H1 (cell line): ENCODE data around the gene DUSP9. TPM values are rescaled to one million over a fixed set of nuclear protein-coding genes. Genes with fewer than 3 reads are reported as not detected.
"Not testable (repeated sequence)": the region's sequence is repeated elsewhere in the genome, so short reads cannot be mapped to it uniquely, and the experiment has no call there.

Experiments used
- CTCF ChIA-PET: fragments of 300-600 bp; sonication (Branson Sonifier 250); formaldehyde crosslinking; loops from one replicate; lab custom pipeline; 2021; ENCODE audit not compliant: partially characterized antibody; lab: Charles Lee
- POLR2A ChIA-PET: fragments of 300-600 bp; sonication (Branson Sonifier 250); formaldehyde crosslinking; loops from one replicate; lab custom pipeline; 2021; ENCODE audit warnings: inconsistent platforms; ENCODE audit not compliant: partially characterized antibody; lab: Charles Lee
- DNase-seq, 2 experiments: peaks; one replicate each; pipeline versions ENCODE4 v3.0.0 to v3.0.0-alpha.2; 2010 to 2022; ENCODE audit warnings: low spot score in 2 of 2, low read depth in 1 of 2, mixed read lengths in 1 of 2
- FAIRE-seq: peaks from 2 replicates; lab custom pipeline; 2011; peaks lifted over from hg19 to GRCh38; lab: Jason Lieb, UNC
- H2AFZ ChIP-seq: 2 replicates; pipeline ENCODE4 v1.8.1; 2012; ENCODE audit warnings: low read length, inconsistent platforms
- H2AK5ac ChIP-seq: 2 replicates; pipeline ENCODE4 v1.6.1; 2013; ENCODE audit warnings: low read depth, low read length
- H2BK120ac ChIP-seq: replicated peaks from 2 replicates; pipeline ENCODE3; 2013; ENCODE audit warnings: low read depth, low read length, inconsistent platforms
- H2BK12ac ChIP-seq: 2 replicates; pipeline ENCODE4 v1.6.1; 2013; ENCODE audit warnings: low read depth, low read length
- H2BK15ac ChIP-seq: 2 replicates; pipeline ENCODE4 v1.6.1; 2013; ENCODE audit warnings: low read length
- H2BK20ac ChIP-seq: 2 replicates; pipeline ENCODE4 v1.6.1; 2013; ENCODE audit warnings: low read length
- H2BK5ac ChIP-seq: 2 replicates; pipeline ENCODE4 v1.6.1; 2013; ENCODE audit warnings: low read depth, low read length
- H3K14ac ChIP-seq: 2 replicates; pipeline ENCODE4 v1.6.1; 2013; ENCODE audit warnings: inconsistent platforms; ENCODE audit not compliant: insufficient read length
- H3K18ac ChIP-seq: 2 replicates; pipeline ENCODE4 v1.6.1; 2013; ENCODE audit warnings: low read length; ENCODE audit errors: extremely low read depth
- H3K23ac ChIP-seq: 2 replicates; pipeline ENCODE4 v1.6.1; 2013; ENCODE audit warnings: inconsistent platforms; ENCODE audit not compliant: insufficient read length
- H3K23me2 ChIP-seq: 2 replicates; pipeline ENCODE4 v1.6.1; 2013; ENCODE audit warnings: low read depth, low read length
- H3K27ac ChIP-seq: 2 replicates; pipeline ENCODE4 v1.6.1; 2011; ENCODE audit warnings: low read depth, low read length, inconsistent platforms
- H3K27me3 ChIP-seq, 4 experiments: replicated peaks in 1 of 4; 1 replicate in 1 of 4; 2 replicates in 3 of 4; pipeline versions ENCODE4 v1.6.1 to v1.8.1; 2011 to 2013; ENCODE audit warnings: low read length in 3 of 4, mild to moderate bottlenecking in 3 of 4, inconsistent platforms in 2 of 4, mixed read lengths in 2 of 4, moderate library complexity in 1 of 4; ENCODE audit not compliant: control insufficient read depth in 3 of 4, insufficient read depth in 3 of 4; ENCODE audit errors: extremely low read depth in 1 of 4
- H3K36me3 ChIP-seq, 4 experiments: 2 replicates each; pipeline versions ENCODE4 v1.6.1 to v1.8.1; 2011 to 2013; ENCODE audit warnings: mild to moderate bottlenecking in 4 of 4, low read length in 3 of 4, moderate library complexity in 2 of 4, control low read depth in 1 of 4, inconsistent platforms in 1 of 4; ENCODE audit not compliant: insufficient read depth in 4 of 4, control insufficient read depth in 2 of 4
- H3K4ac ChIP-seq: replicated peaks from 2 replicates; pipeline ENCODE3; 2013; ENCODE audit warnings: low read length, low read depth, mixed read lengths, inconsistent platforms; ENCODE audit not compliant: insufficient read length
- H3K4me1 ChIP-seq, 4 experiments: replicated peaks in 1 of 4; 1 replicate in 1 of 4; 2 replicates in 3 of 4; pipeline versions ENCODE4 v1.6.1 to v1.8.1; 2011 to 2013; ENCODE audit warnings: low read length in 3 of 4, inconsistent platforms in 2 of 4, mixed read lengths in 1 of 4; ENCODE audit not compliant: insufficient read depth in 4 of 4, control insufficient read depth in 3 of 4
- H3K4me2 ChIP-seq, 2 experiments: 2 replicates each; pipeline versions ENCODE4 v1.6.1 to v1.8.1; 2011 to 2013; ENCODE audit warnings: low read depth in 2 of 2, low read length in 2 of 2, control low read depth in 1 of 2, inconsistent platforms in 1 of 2, mild to moderate bottlenecking in 1 of 2; ENCODE audit not compliant: insufficient read depth in 1 of 2
- H3K4me3 ChIP-seq, 4 experiments: fragments of 200-600, 300-600 bp in 1 of 4; sonication (generic), shearing (Covaris generic), sonication (Bioruptor Twin) in 1 of 4; 2 replicates each; pipeline versions ENCODE4 v1.5.1 to v1.8.1; 2011 to 2016; ENCODE audit warnings: low read length in 4 of 4, low read depth in 3 of 4, control low read depth in 2 of 4, inconsistent platforms in 2 of 4, mild to moderate bottlenecking in 2 of 4, mixed read lengths in 1 of 4, moderate library complexity in 1 of 4; ENCODE audit not compliant: insufficient read depth in 2 of 4; ENCODE audit errors: extremely low read depth in 1 of 4
- H3K56ac ChIP-seq: replicated peaks from 2 replicates; pipeline ENCODE3; 2013; ENCODE audit warnings: low read depth, mild to moderate bottlenecking, mixed read lengths, low read length, inconsistent platforms; ENCODE audit not compliant: insufficient read length
- H3K79me1 ChIP-seq: 2 replicates; pipeline ENCODE4 v1.6.1; 2013; ENCODE audit warnings: low read depth, low read length, control low read depth
- H3K79me2 ChIP-seq, 2 experiments: 2 replicates each; pipeline versions ENCODE4 v1.6.1 to v1.8.1; 2012 to 2013; ENCODE audit warnings: low read length in 2 of 2, mild to moderate bottlenecking in 2 of 2, inconsistent platforms in 1 of 2; ENCODE audit not compliant: insufficient read depth in 2 of 2, control insufficient read depth in 1 of 2
- H3K9ac ChIP-seq, 4 experiments: replicated peaks in 1 of 4; 1 replicate in 1 of 4; 2 replicates in 3 of 4; pipeline versions ENCODE4 v1.6.1 to v1.8.1; 2011 to 2013; ENCODE audit warnings: low read depth in 3 of 4, low read length in 3 of 4, control low read depth in 2 of 4, mild to moderate bottlenecking in 2 of 4, moderate library complexity in 2 of 4, inconsistent platforms in 1 of 4; ENCODE audit errors: extremely low read depth in 1 of 4
- H3K9me3 ChIP-seq, 2 experiments: 2 replicates each; pipeline versions ENCODE4 v1.6.1 to v1.8.1; 2012 to 2013; ENCODE audit warnings: mild to moderate bottlenecking in 2 of 2, moderate library complexity in 2 of 2, control low read depth in 1 of 2, inconsistent platforms in 1 of 2, low read depth in 1 of 2, low read length in 1 of 2, mixed read lengths in 1 of 2; ENCODE audit not compliant: insufficient read depth in 2 of 2
- H4K20me1 ChIP-seq, 2 experiments: replicated peaks in 1 of 2; 2 replicates each; pipeline versions ENCODE3 to v1.8.1; 2011 to 2013; ENCODE audit warnings: inconsistent platforms in 2 of 2, low read length in 2 of 2, mild to moderate bottlenecking in 1 of 2; ENCODE audit not compliant: insufficient read depth in 2 of 2, control insufficient read depth in 1 of 2
- H4K5ac ChIP-seq: 2 replicates; pipeline ENCODE4 v1.6.1; 2013; ENCODE audit warnings: low read length, low read depth, mixed read lengths, inconsistent platforms; ENCODE audit not compliant: insufficient read length
- H4K8ac ChIP-seq: 2 replicates; pipeline ENCODE4 v1.8.0; 2013; ENCODE audit warnings: mild to moderate bottlenecking, moderate library complexity, low read length, inconsistent platforms; ENCODE audit not compliant: insufficient read depth; ENCODE audit errors: extremely low read depth
- H4K91ac ChIP-seq: replicated peaks from 2 replicates; pipeline ENCODE3; 2013; ENCODE audit warnings: low read length, mixed read lengths, inconsistent platforms; ENCODE audit not compliant: insufficient read length
- WGBS, 2 experiments: shearing (Covaris generic) in 1 of 2; methylation state at CpG; one replicate each; pipeline versions ENCODE4 v1.1.6 to v1.1.7; 2013 to 2015; ENCODE audit warnings: low lambda C conversion rate in 2 of 2, mixed read lengths in 2 of 2, inconsistent platforms in 1 of 2, low coverage in 1 of 2, missing lambda C conversion rate in 1 of 2; ENCODE audit not compliant: insufficient replicate concordance in 2 of 2, insufficient coverage in 1 of 2, insufficient read length in 1 of 2; ENCODE audit errors: extremely low coverage in 1 of 2, missing lambda C conversion rate in 1 of 2; 5-methylcytosine and 5-hydroxymethylcytosine counted together
- polyA plus RNA-seq, 7 experiments: library from polyadenylated mRNA; depleted of rRNA in 3 of 7; stranded (reverse) in 5 of 7; unstranded in 2 of 7; fragments of >200 nt in 5 of 7; fragments of 200-250 nt in 2 of 7; gene quantifications; 1 replicate in 5 of 7; 2 replicates in 1 of 7; 4 replicates in 1 of 7; pipeline versions ENCODE4 v1.2.1 to v1.2.3, GENCODE V29; 2011 to 2013; ENCODE audit warnings: missing spikeins in 2 of 7, mixed read lengths in 2 of 7
- total RNA-seq: library from RNA; stranded (reverse); fragmentation: NEBNext Ultra II Directional; extraction: Animal tissue kit (Norgen Biotek cat#: 25700); gene quantifications from 2 replicates; pipeline ENCODE4 v1.2.1, GENCODE V29; 2021

Gene DUSP9
- total and polyA plus RNA-seq, 2 of the 8 experiments (the other 6 are each of a cell fraction or from before 2014, with no cell fraction given), result 0.80 to 1.1 TPM

DNA sequence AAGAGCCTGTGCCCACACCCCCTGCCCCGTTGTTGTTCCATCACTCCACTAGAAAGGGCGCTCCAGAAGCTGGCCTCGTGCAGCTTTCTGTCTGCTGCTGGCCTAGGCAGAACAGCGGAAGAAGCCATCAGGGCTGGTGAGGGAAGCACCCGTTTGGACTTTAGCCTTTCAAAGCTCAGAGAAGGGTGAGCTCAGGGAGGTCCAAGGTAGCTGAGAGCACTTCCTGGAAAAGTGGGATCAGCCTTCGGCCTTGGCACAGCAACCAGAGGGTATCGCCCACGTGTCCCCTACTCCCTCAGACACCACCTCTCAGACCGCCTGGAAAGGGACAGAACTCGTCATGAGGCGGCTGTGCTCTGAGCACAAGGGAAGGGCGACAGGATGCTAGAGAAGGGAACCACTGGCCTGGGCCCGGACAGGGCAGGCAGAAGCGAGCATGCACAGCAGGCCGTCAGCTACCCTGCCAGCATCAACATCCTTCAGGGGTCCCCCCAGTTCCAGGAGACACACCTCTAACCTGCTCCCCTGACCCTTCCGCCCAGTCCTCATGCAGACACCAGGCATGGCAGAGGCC, 52.3 kb downstream of the DUSP9 start:
- CTCF ChIA-PET, result interaction anchor here (1.0 to 2.5 kb wide), 3 partner anchors 9 to 30 kb away, joined by 3 to 10 read pairs (median 5); partner anchors contain the start of gene SLC6A8
- not testable (repeated sequence) for H3K9me3 ChIP-seq
- 93% methylated on average over 10 of the region's 16 CpGs; no CpG with 5 or more reads in 1 of the 2 experiments for WGBS, 2 experiments

More for the DNA sequence above, 52.3 kb downstream of the DUSP9 start:
- not testable (repeated sequence) for H2BK120ac ChIP-seq, H3K18ac ChIP-seq, H3K23ac ChIP-seq, H3K4me1 ChIP-seq, H3K4ac ChIP-seq, H3K23me2 ChIP-seq, H3K56ac ChIP-seq, H2BK15ac ChIP-seq, H2BK20ac ChIP-seq, H3K79me1 ChIP-seq, H3K79me2 ChIP-seq, H2BK5ac ChIP-seq, H4K5ac ChIP-seq, H2BK12ac ChIP-seq, H2AK5ac ChIP-seq, H3K27me3 ChIP-seq, H3K27ac ChIP-seq, H3K4me3 ChIP-seq, H3K14ac ChIP-seq, DNase-seq, H3K9ac ChIP-seq, H4K91ac ChIP-seq, FAIRE-seq, H4K8ac ChIP-seq, H2AFZ ChIP-seq, H3K4me2 ChIP-seq, H4K20me1 ChIP-seq
- POLR2A ChIA-PET, result interaction anchor here (0.6 to 1.9 kb wide), 4 partner anchors 9 to 225 kb away, joined by 3 to 11 read pairs (median 4); no protein-coding TSS in a partner anchor
- H3K36me3 ChIP-seq, result peaks cover 0 to 36% (median 9%) of the 10 kb centered on the region in 4 experiments; a peak in 6 of 8 replicates
